HL-60 (cell line): ENCODE measurements around the gene RAB36.

ENCODE experiments used
- DNase-seq, 2 experiments: peaks; one replicate each; pipeline ENCODE4 v3.0.0-alpha.2; 2010 to 2020; ENCODE audit warnings: low read depth in 1 of 2, low spot score in 1 of 2
- H3K27ac ChIP-seq: fragments of 250-450 bp; sonication (Bioruptor Pico); replicated peaks from 2 replicates; pipeline ENCODE4 v1.5.1; 2020; ENCODE audit warnings: mild to moderate bottlenecking, moderate library complexity
- H3K27me3 ChIP-seq: fragments of 250-450 bp; sonication (Bioruptor Pico); 2 replicates; pipeline ENCODE4 v1.5.1; 2021; ENCODE audit warnings: mild to moderate bottlenecking, moderate library complexity; ENCODE audit not compliant: insufficient read depth, poor library complexity, severe bottlenecking
- H3K4me3 ChIP-seq: replicated peaks from 2 replicates; pipeline ENCODE4 v1.5.1; 2011; ENCODE audit warnings: mild to moderate bottlenecking, control low read depth, low read length; ENCODE audit not compliant: insufficient read depth
- GABPA ChIP-seq: IDR thresholded peaks from 2 replicates; pipeline ENCODE4 v1.6.1; 2012; ENCODE audit warnings: low read depth
- POLR2AphosphoS5 ChIP-seq: IDR thresholded peaks from 2 replicates; pipeline ENCODE4 v1.6.1; 2012; ENCODE audit warnings: low read depth
- SPI1 ChIP-seq: IDR thresholded peaks from 2 replicates; pipeline ENCODE4 v1.6.1; 2012; ENCODE audit warnings: low read depth, mild to moderate bottlenecking, borderline replicate concordance
- TF ChIP-seq, protein P1 (sequence below): IDR thresholded peaks from 2 replicates; pipeline ENCODE4 v1.6.1; 2012; ENCODE audit warnings: low read depth; ENCODE audit not compliant: insufficient replicate concordance
- TF ChIP-seq, protein P2 (sequence below): IDR thresholded peaks from one replicate; pipeline ENCODE4 v1.5.1; 2011; ENCODE audit warnings: low read length, control low read depth, inconsistent platforms; ENCODE audit not compliant: insufficient read depth

RAB36 gene

DNA sequence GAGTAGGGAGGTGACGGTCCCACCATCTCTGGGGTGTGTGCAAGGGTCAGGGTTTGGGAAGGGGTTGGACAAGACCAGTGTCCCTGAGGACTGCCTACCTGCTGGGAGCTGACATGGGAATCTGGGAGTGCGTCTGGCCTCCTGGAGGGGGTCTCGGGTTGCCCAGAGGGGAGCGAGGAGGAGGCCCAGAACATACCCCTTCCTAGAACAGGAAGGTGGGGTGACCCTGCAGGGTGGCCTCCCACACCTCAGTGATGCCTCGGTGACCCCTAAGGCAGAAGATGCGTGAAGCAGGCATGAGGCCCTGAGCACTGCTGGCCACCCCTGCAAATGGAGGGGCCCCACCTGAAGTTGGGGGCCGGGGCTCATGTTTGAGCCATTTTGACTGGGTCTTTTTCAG lies 29.9 kb upstream of the RAB36 start:
- no peak for DNase-seq
- no peak overlapping the region for H3K27ac ChIP-seq
- no peaks in the 10 kb centered on the region for H3K27me3 ChIP-seq
- TF ChIP-seq, protein P1, sequence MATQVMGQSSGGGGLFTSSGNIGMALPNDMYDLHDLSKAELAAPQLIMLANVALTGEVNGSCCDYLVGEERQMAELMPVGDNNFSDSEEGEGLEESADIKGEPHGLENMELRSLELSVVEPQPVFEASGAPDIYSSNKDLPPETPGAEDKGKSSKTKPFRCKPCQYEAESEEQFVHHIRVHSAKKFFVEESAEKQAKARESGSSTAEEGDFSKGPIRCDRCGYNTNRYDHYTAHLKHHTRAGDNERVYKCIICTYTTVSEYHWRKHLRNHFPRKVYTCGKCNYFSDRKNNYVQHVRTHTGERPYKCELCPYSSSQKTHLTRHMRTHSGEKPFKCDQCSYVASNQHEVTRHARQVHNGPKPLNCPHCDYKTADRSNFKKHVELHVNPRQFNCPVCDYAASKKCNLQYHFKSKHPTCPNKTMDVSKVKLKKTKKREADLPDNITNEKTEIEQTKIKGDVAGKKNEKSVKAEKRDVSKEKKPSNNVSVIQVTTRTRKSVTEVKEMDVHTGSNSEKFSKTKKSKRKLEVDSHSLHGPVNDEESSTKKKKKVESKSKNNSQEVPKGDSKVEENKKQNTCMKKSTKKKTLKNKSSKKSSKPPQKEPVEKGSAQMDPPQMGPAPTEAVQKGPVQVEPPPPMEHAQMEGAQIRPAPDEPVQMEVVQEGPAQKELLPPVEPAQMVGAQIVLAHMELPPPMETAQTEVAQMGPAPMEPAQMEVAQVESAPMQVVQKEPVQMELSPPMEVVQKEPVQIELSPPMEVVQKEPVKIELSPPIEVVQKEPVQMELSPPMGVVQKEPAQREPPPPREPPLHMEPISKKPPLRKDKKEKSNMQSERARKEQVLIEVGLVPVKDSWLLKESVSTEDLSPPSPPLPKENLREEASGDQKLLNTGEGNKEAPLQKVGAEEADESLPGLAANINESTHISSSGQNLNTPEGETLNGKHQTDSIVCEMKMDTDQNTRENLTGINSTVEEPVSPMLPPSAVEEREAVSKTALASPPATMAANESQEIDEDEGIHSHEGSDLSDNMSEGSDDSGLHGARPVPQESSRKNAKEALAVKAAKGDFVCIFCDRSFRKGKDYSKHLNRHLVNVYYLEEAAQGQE = no peak
- no peak overlapping the region for H3K4me3 ChIP-seq

DNA sequence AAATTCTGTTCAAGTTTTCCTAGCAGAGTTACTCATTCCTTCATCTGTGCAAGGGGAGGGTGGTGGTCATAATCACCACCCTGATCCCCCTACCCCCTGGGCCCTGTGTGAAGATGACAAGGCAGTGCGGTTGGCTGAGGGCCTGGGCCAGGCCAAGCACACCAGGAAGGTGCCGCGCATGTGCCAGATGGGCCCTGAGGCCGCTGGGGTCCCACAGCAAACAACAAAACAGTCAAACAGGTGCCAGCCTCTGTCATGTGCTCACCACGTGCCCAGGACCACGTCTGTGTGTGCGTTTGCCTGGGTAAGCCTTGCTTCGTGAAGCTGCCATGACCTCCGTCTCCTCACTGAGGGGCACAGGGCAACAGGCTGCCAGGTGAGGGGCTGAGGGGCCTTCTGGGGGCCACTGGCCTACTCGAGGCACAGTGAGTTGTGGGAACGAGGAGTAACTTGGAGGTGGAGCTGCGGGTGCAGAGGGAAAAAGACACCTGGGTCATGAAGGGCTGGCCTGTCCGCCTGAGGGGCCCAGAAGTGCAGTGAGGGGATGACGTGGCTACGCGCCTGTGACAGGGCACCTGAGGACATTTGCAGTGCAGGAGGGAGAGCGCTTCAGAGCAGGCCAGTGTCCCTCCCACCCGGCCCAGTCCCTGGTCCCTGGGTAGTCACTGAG lies 29.3 kb upstream of the RAB36 start:
- no peak for DNase-seq
- Histone ChIP-seq H3K27me3 (no peaks in the 10 kb centered on the region), H3K4me3 (no peak overlapping the region), H3K27ac (no peak overlapping the region)
- TF ChIP-seq SPI1 = no peak
- TF ChIP-seq, protein P2, sequence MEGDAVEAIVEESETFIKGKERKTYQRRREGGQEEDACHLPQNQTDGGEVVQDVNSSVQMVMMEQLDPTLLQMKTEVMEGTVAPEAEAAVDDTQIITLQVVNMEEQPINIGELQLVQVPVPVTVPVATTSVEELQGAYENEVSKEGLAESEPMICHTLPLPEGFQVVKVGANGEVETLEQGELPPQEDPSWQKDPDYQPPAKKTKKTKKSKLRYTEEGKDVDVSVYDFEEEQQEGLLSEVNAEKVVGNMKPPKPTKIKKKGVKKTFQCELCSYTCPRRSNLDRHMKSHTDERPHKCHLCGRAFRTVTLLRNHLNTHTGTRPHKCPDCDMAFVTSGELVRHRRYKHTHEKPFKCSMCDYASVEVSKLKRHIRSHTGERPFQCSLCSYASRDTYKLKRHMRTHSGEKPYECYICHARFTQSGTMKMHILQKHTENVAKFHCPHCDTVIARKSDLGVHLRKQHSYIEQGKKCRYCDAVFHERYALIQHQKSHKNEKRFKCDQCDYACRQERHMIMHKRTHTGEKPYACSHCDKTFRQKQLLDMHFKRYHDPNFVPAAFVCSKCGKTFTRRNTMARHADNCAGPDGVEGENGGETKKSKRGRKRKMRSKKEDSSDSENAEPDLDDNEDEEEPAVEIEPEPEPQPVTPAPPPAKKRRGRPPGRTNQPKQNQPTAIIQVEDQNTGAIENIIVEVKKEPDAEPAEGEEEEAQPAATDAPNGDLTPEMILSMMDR = no peak
- TF ChIP-seq, protein P1 = no peak
- no peak for TF ChIP-seq GABPA
- TF ChIP-seq POLR2AphosphoS5 = no peak

DNA sequence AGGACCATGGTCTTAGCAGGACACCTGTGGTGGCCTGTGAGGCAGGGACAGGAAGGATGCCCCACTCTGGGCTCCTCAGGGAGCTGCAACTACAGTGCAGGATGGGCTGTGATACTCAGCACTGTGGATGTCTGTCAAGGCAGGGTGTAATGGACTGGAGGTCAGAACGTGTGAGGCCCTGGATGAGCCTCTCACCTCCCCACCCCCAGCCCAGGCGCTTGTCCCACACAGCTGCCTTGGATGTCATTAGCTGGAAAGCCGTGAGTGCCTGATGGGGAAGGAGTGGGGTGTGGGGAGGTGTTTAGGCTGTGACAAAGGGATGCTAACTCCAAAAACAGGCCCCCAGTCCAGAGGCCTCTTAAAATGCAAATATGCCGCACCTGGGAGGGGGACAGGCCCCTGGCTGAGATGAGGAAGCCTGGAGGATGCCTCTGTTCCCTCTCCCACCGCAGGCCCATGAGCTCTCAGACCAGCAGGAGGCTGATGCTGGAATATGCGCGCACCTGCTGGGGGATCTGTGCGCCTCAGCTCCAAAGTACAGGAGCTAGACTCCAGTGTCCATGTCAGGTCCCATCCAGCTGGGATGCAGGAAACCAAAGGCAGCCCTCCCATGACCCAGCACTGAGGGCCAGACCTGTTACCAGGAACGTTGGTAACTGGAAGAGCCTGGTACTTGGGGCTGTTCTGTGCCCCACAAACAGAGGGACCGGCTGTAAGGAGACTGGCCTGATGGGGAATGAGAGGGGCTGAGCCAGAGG lies 28.6 kb upstream of the RAB36 start:
- Histone ChIP-seq H3K27me3 (no peaks in the 10 kb centered on the region), H3K4me3 (no peak overlapping the region), H3K27ac (no peak overlapping the region)
- DNase-seq = no peak
- TF ChIP-seq SPI1 (no peak), GABPA (no peak), POLR2AphosphoS5 (no peak)
- TF ChIP-seq, protein P2 = no peak
- TF ChIP-seq, protein P1 = no peak
